NCI-H187 treated with DMSO at 0.1 percent for 48 hours (cell line): Measurements from ENCODE around the gene BLOC1S6.
"Not testable (repeated sequence)": the region's sequence is repeated elsewhere in the genome, so short reads cannot be mapped to it uniquely, and the experiment has no call there.

Experiments used
- DNase-seq: peaks from one replicate; lab custom pipeline; 2025; lab: John Stamatoyannopoulos, UW

The BLOC1S6 gene

GRCh38 chr15:45641374-45641781 is 54.2 kb downstream of the BLOC1S6 start:
- DNase-seq = no peak

- DNase-seq = peak; percentile 30
Observed at GRCh38 chr15:45641999-45642932, 55.1 kb downstream of the BLOC1S6 start.

- no peak for DNase-seq
Observed at GRCh38 chr15:45644437-45644836, 57.3 kb downstream of the BLOC1S6 start.

- DNase-seq = no peak
Observed at GRCh38 chr15:45645026-45645980, 58.1 kb downstream of the BLOC1S6 start.

- no peak for DNase-seq
Observed at GRCh38 chr15:45646220-45646619, 59.0 kb downstream of the BLOC1S6 start.

- DNase-seq = no peak
Observed at GRCh38 chr15:45647828-45648227, 60.6 kb downstream of the BLOC1S6 start.

GRCh38 chr15:45648521-45649200 is 61.5 kb downstream of the BLOC1S6 start:
- no peak for DNase-seq

GRCh38 chr15:45650007-45650406 is 62.8 kb downstream of the BLOC1S6 start:
- not testable (repeated sequence) for DNase-seq

- DNase-seq = no peak
Observed at GRCh38 chr15:45650889-45651525, 63.8 kb downstream of the BLOC1S6 start.

- no peak for DNase-seq
Observed at GRCh38 chr15:45653702-45654424, 66.7 kb downstream of the BLOC1S6 start.

- DNase-seq = no peak
Observed at GRCh38 chr15:45654749-45655148, 67.6 kb downstream of the BLOC1S6 start.

- DNase-seq = no peak
Observed at GRCh38 chr15:45657254-45657653, 70.1 kb downstream of the BLOC1S6 start.

- no peak for DNase-seq
Observed at GRCh38 chr15:45657764-45658545, 70.8 kb downstream of the BLOC1S6 start.
